ENCODE data around the gene SNAP29. TPM values are rescaled to one million over a fixed set of nuclear protein-coding genes. Genes with fewer than 3 reads are reported as not detected.

SNAP29 gene
- total and polyA plus RNA-seq, 2 donors (not counting 3 experiments of a cell fraction or from before 2014, with no cell fraction given): 16.4 to 26.7 TPM

GRCh38 chr22:20818471-20818870, 40.3 kb upstream of the SNAP29 start:
- no peak overlapping the region for H2AFZ ChIP-seq (ENCODE audit: low read depth, low read length)
- H3K27me3 ChIP-seq (ENCODE audit: control insufficient read depth in 2 of 2, insufficient read depth in 2 of 2, low read length in 2 of 2): no peaks in the 10 kb centered on the region
- H3K27ac ChIP-seq (ENCODE audit: insufficient read depth, low read depth, low read length): no peak overlapping the region
- no peaks in the 10 kb centered on the region for H3K9me1 ChIP-seq (replicated peaks; ENCODE audit: control insufficient read depth, extremely low read depth, insufficient read depth, low read length)
- H3K9me3 ChIP-seq (replicated peaks; ENCODE audit: control insufficient read depth, insufficient read depth, low read length): no peaks in the 10 kb centered on the region
- H3K4me2 ChIP-seq (ENCODE audit: insufficient read depth, low read length): no peak overlapping the region
- H3K4me3 ChIP-seq (replicated peaks in 1 of 3; ENCODE audit: insufficient read depth in 1 of 3, low read depth in 1 of 3, low read length in 3 of 3): no peak overlapping the region
- intact Hi-C loops (cut with micrococcal nuclease) (no loop called here), dilution Hi-C loops (cut with MboI; ENCODE audit: extremely low pct_ligation_motif_present, low sequenced_read_pairs) (no loop called here)
- H3K4me1 ChIP-seq (ENCODE audit: control insufficient read depth, extremely low read depth, insufficient read depth, low read length): no peaks in the 10 kb centered on the region
- POLR2A ChIA-PET: no interaction called here
- H4K20me1 ChIP-seq (replicated peaks; ENCODE audit: control insufficient read depth, extremely low read depth, insufficient read depth, low read length): no peaks in the 10 kb centered on the region
- TF ChIP-seq, protein P1, sequence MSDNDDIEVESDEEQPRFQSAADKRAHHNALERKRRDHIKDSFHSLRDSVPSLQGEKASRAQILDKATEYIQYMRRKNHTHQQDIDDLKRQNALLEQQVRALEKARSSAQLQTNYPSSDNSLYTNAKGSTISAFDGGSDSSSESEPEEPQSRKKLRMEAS (IDR thresholded peaks at IDR 0.05; ENCODE audit: insufficient read depth, insufficient read length): no peak
- TF ChIP-seq CTCF (IDR thresholded peaks at IDR 0.05; ENCODE audit: extremely low read depth in 1 of 2, insufficient read depth in 1 of 2, low read depth in 1 of 2, low read length in 2 of 2) (no peak), MYC (IDR thresholded peaks at IDR 0.05; ENCODE audit: low read depth, low read length) (no peak), FOS (IDR thresholded peaks at IDR 0.05; ENCODE audit: borderline replicate concordance, insufficient read depth, low read length) (no peak), POLR2AphosphoS5 (IDR thresholded peaks at IDR 0.05; ENCODE audit: insufficient read depth, low read depth, low read length) (no peak), EZH2 (IDR thresholded peaks at IDR 0.05; ENCODE audit: borderline replicate concordance, low read depth, low read length, severe bottlenecking) (no peak), GATA2 (IDR thresholded peaks at IDR 0.05; ENCODE audit: insufficient read depth, insufficient read length, low read depth, low read length) (no peak), POLR2A (IDR thresholded peaks at IDR 0.05; ENCODE audit: low read depth, low read length) (no peak), JUN (IDR thresholded peaks at IDR 0.05; ENCODE audit: borderline replicate concordance, insufficient read depth, insufficient read length, low read depth) (no peak)
- no peak for DNase-seq (ENCODE audit: low read depth, low spot score)
- CTCF ChIA-PET: no interaction called here
- H3K36me3 ChIP-seq (ENCODE audit: control insufficient read depth in 2 of 2, extremely low read depth in 1 of 2, insufficient read depth in 2 of 2, low read length in 2 of 2): peaks cover 0 to 6% of the 10 kb centered on the region in 2 experiments
- no TSS peak for BruUV-seq (replicated peaks)
- H3K9ac ChIP-seq (replicated peaks; ENCODE audit: extremely low read depth, insufficient read depth, low read length): no peak overlapping the region
- H3K79me2 ChIP-seq (ENCODE audit: control insufficient read depth, insufficient read depth, low read length): no peaks in the 10 kb centered on the region
- no peak for FAIRE-seq

All from endothelial cell of umbilical vein (primary cell).